ENCODE results near the gene MYH9.
"Not testable (repeated sequence)": the region's sequence is repeated elsewhere in the genome, so short reads cannot be mapped to it uniquely, and the experiment has no call there.

Gene MYH9

DNA sequence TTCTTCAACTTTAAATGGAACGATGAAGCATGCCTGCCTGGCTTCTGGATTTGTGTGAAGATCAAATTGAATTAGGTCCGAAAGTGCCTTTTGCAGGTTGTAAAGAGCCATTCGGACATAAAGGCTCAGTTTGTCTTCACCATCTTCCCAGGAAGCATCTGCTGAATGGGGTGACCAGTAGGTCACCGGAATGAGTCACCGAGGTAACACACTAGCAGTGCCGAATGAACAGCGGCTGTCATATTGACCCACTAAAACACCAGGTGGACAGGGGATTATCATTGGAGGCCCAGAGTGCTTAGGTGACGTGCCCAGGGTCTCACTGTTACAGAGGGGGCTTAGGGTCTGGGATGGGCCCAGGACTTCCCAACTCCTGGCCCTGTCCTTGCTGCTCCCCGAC, 43.1 kb upstream of the MYH9 start:
- H3K4me3 ChIP-seq (ENCODE audit: low read depth, low read length) = no peak overlapping the region
- TF ChIP-seq, protein P1, sequence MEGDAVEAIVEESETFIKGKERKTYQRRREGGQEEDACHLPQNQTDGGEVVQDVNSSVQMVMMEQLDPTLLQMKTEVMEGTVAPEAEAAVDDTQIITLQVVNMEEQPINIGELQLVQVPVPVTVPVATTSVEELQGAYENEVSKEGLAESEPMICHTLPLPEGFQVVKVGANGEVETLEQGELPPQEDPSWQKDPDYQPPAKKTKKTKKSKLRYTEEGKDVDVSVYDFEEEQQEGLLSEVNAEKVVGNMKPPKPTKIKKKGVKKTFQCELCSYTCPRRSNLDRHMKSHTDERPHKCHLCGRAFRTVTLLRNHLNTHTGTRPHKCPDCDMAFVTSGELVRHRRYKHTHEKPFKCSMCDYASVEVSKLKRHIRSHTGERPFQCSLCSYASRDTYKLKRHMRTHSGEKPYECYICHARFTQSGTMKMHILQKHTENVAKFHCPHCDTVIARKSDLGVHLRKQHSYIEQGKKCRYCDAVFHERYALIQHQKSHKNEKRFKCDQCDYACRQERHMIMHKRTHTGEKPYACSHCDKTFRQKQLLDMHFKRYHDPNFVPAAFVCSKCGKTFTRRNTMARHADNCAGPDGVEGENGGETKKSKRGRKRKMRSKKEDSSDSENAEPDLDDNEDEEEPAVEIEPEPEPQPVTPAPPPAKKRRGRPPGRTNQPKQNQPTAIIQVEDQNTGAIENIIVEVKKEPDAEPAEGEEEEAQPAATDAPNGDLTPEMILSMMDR (IDR thresholded peaks at IDR 0.05; ENCODE audit: low read depth, low read length) = no peak
- in situ Hi-C loops (cut with HindIII; ENCODE audit: low sequenced_read_pairs) = no loop called here
- no peak for DNase-seq (ENCODE audit: low read depth, low spot score)

DNA sequence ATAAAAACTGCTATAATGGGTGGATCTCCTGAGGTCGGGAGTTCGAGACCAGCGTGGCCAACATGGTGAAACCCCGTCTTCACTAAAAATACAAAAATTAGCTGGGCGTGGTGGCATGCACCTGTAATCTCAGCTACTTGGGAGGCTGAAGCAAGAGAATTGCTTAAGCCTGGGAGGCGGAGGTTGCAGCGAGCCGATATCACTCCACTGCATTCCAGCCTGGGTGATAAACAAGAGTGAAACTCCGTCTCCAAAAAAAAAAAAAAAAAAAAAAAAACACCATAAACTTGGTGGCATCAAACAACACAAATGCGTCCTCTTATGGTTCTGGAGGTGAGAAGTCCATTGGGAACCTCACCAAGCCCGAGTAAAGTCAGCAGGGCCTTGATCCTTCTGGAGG, 40.2 kb upstream of the MYH9 start:
- in situ Hi-C loops (cut with HindIII; ENCODE audit: low sequenced_read_pairs); DNase-seq (ENCODE audit: low read depth, low spot score); H3K4me3 ChIP-seq (ENCODE audit: low read depth, low read length): not testable (repeated sequence)

DNA sequence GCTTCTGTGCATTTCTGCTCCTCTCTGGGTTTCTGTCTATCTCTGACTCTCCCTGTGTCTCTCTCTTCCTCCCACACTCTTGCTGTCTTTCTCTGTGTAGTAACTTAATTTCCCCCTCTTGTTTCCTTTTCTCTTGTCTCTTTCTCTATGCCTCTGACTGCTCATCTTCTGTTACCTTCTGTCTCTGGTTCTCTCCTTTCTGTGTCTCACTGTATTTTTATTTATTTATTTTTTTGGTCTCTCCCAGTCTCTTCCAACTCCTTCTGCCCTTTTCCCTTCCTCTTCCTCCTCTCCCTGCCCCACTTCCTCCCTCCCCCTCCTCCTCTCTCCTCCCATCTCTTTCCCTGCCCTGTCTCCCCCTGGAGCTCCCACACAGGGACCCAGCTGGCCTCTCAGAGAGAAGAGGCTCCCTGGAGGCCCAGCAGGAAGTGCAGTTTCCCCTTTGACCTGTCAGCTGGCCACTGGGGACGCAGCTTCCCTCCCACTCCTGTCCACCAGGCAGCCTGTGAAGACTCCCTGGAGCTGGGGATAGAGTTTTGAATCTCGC, 38.3 kb upstream of the MYH9 start:
- no peak for DNase-seq (ENCODE audit: low read depth, low spot score)
- in situ Hi-C loops (cut with HindIII; ENCODE audit: low sequenced_read_pairs) = no loop called here
- no peak overlapping the region for H3K4me3 ChIP-seq (ENCODE audit: low read depth, low read length)
- TF ChIP-seq, protein P1 (IDR thresholded peaks at IDR 0.05; ENCODE audit: low read depth, low read length) = no peak

DNA sequence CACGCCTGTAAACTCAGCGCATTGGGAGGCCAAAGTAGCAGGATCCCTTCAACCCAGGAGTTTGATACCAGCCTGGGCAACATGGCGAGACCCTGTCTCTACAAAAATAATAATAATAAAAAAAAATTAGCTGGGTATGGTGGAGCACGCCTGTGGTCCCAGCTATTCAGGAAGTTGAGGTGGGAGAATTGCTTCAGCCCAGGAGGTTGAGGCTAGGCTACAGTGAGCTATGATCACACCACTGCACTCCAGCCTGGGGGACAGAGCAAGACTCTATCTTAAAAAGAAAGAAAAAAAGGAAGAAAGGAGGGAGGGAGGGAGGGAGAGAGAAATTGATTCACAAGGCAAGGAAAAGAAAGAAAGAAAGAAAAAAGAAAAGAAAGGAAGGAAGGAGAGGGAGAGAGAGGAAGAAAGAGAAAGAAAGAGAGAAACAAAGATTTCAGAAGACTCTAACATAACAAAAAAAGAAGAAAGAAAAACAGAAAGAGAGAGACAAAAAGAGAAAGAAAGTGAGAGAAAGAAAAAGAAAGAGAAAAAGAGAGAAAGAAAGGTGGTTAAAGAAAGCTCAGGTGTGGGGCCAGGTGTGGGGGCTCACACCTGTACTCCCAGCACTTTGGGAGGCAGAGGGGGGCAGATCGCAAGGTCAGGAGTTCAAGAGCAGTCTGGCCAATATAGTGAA, 37.3 kb upstream of the MYH9 start:
- no peak overlapping the region for H3K4me3 ChIP-seq (ENCODE audit: low read depth, low read length)
- in situ Hi-C loops (cut with HindIII; ENCODE audit: low sequenced_read_pairs) = no loop called here
- DNase-seq (ENCODE audit: low read depth, low spot score) = no peak
- TF ChIP-seq, protein P1 (IDR thresholded peaks at IDR 0.05; ENCODE audit: low read depth, low read length) = no peak

DNA sequence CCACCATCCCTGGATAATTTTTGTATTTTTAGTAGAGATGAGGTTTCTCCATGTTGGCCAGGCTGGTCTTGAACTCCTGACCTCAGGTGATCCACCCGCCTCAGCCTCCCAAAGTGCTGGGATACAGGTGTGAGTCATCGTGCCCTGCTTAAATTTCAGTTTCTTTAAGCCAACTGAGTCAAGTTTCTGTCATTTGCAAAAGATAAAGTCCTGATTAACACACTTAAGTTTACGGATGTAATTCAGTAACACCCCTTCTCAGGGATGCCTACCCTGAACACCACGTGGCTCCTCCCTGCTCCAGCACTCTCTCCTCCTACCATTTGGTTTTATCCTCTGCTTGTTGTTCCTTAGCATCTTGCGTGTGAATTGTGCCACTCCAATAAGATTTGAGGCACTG, 36.7 kb upstream of the MYH9 start:
- in situ Hi-C loops (cut with HindIII; ENCODE audit: low sequenced_read_pairs); H3K4me3 ChIP-seq (ENCODE audit: low read depth, low read length); DNase-seq (ENCODE audit: low read depth, low spot score): not testable (repeated sequence)

DNA sequence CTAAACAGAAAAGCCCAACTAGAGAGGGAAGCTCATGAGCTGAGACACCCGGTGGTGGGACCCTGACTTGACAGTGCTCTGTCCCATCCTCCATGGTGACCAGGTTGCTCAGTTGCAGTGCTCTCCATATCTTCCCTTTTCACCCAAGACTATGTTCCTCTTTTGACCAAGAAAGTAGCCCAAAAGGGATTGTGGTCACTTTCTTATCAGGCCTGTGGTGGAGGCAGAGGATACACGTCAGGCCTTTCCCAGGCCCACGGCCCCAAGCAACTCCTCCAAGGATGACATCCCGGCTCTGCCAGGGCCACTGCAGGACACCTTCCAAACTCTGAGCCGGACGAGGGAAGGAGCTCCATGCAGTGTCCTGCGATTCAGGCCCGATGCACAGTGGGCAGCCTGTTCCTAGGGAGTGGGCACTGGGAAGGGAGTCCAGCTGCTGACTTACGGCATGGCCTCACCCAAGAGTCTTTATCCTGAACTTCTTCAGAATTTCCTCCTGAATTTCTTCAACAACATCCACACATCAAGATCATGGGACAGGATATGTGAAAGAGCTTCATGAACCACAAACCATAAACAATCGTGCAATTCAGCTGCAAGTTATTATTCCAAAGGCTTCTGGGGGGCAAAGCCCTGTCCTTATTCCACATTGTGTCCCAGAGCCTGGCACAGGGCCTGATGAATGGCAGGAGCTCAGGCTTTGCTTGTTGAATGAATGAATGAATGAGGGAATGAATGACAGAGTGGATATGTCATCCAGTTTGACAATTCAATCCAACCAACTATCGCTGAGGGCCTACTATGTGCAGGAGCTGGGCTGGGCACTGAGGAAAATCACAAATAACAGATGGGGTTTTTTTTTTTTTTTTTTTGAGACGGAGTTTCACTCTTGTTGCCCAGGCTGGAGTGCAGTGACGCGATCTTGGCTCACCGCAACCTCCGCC, 36.0 kb upstream of the MYH9 start:
- in situ Hi-C loops (cut with HindIII; ENCODE audit: low sequenced_read_pairs) = no loop called here
- no peak for DNase-seq (ENCODE audit: low read depth, low spot score)

DNA sequence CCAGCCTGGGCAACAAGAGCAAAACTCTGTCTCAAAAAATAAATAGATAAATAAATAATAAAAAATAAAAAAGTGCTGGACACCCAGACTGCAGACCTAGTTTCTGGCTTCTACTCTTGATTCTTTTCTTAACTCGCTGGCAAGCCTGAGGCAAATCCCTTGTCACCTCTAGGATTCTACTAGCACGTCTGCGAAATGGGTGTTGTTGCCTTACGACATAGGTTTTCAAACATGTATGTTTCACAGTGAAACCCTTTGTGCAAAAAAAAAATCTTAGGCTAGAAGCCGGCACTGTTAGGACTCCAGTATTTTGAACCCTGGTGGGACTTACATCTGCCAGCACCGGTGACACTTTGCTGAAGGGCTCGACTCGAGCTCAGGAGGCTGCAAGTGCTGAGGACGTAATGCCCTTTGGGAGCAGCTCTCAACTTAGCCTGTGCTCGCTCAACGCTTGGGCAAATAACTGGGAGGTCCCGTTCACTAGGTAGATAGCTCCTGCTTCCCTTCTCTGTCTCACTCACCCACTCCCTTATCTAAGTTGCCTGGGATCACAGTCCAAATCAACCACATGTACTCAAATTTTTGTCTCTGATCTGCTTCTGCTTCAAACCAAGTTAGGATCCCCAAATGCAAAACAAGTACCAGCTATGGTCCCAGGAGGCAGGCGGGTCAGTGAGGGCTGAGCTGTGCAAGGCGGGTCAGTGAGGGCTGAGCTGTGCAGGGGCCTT, 34.7 kb upstream of the MYH9 start:
- TF ChIP-seq, protein P1 (IDR thresholded peaks at IDR 0.05; ENCODE audit: low read depth, low read length) = no peak
- in situ Hi-C loops (cut with HindIII; ENCODE audit: low sequenced_read_pairs) = no loop called here
- H3K4me3 ChIP-seq (ENCODE audit: low read depth, low read length) = no peak overlapping the region
- no peak for DNase-seq (ENCODE audit: low read depth, low spot score)

More for the DNA sequence above, 36.0 kb upstream of the MYH9 start:
- TF ChIP-seq, protein P1 (IDR thresholded peaks at IDR 0.05; ENCODE audit: low read depth, low read length) = no peak
- H3K4me3 ChIP-seq (ENCODE audit: low read depth, low read length) = no peak overlapping the region
